ENCODE measurements around the gene RICTOR. TPM values are rescaled to one million over a fixed set of nuclear protein-coding genes. Genes with fewer than 3 reads are reported as not detected.

Gene RICTOR
- total RNA-seq, 1 experiment from 2014 or later = 21.7 TPM

- peak; percentile 18 for ATAC-seq
- peaks cover 52% of the 10 kb centered on the region for H3K79me2 ChIP-seq (ENCODE audit: insufficient read depth, low read length)
- peak overlapping the region; percentile 76 for H3K4me2 ChIP-seq (ENCODE audit: low read length)
- H3K4me3 ChIP-seq (replicated peaks in 1 of 2; ENCODE audit: low read depth in 1 of 2, low read length in 2 of 2) = peak overlapping the region; percentile 82 to 87
- BruUV-seq (replicated peaks) = no TSS peak
- ChIA-PET CTCF (no interaction called here), POLR2A (no interaction called here), RAD21 (ENCODE audit: low non-redundant PET in 1 of 2, low total read pairs in 2 of 2, uncharacterized antibody in 2 of 2, unreplicated experiment in 2 of 2) (no interaction called here)
- H4K20me1 ChIP-seq (ENCODE audit: insufficient read depth) = no peaks in the 10 kb centered on the region
- TF ChIP-seq CEBPB (IDR thresholded peaks at IDR 0.05; ENCODE audit: low read depth) (no peak), POLR2A (IDR thresholded peaks at IDR 0.05; ENCODE audit: borderline replicate concordance, extremely low read depth, insufficient read depth, insufficient read length) (no peak), EGR1 (IDR thresholded peaks at IDR 0.05; ENCODE audit: low read depth) (peak; percentile 67), SIN3A (IDR thresholded peaks at IDR 0.05; ENCODE audit: low read depth) (no peak), POLR2AphosphoS5 (IDR thresholded peaks at IDR 0.05; ENCODE audit: low read depth, low read length) (0 out of 2 replicates have a peak, but pooled peaks have one; percentile 32), SP1 (IDR thresholded peaks at IDR 0.05; ENCODE audit: low read depth) (no peak), CBX3 (IDR thresholded peaks at IDR 0.05; ENCODE audit: low read depth) (no peak)
- no peaks in the 10 kb centered on the region for H3K27me3 ChIP-seq (ENCODE audit: insufficient read depth, low read length)
- peaks cover 5 to 28% of the 10 kb centered on the region in 2 experiments; a peak in 3 of 4 replicates for H3K4me1 ChIP-seq (ENCODE audit: control insufficient read depth in 1 of 2, insufficient read depth in 2 of 2, low read length in 2 of 2)
- DNase-seq (ENCODE audit: low read depth, low spot score) = no peak
- H3K9me3 ChIP-seq (ENCODE audit: control insufficient read depth in 1 of 2, insufficient read depth in 1 of 2, low read depth in 1 of 2, low read length in 2 of 2) = no peaks in the 10 kb centered on the region
- intact Hi-C loops (cut with micrococcal nuclease) = no loop called here
- H3K27ac ChIP-seq (ENCODE audit: low read depth, low read length) = peak overlapping the region; percentile 80
- H3K9me2 ChIP-seq (ENCODE audit: insufficient read depth) = no peaks in the 10 kb centered on the region
- peak overlapping the region; percentile 77 for H3K9ac ChIP-seq (ENCODE audit: low read length)
- no peak overlapping the region for H2AFZ ChIP-seq (ENCODE audit: low read depth, low read length, poor library complexity, severe bottlenecking)
- no peaks in the 10 kb centered on the region for H3K36me3 ChIP-seq (ENCODE audit: control insufficient read depth in 1 of 2, insufficient read depth in 2 of 2, low read length in 2 of 2)
These were observed 1.1 kb downstream of the RICTOR start for GRCh38 chr5:39072925-39073766.

DNA sequence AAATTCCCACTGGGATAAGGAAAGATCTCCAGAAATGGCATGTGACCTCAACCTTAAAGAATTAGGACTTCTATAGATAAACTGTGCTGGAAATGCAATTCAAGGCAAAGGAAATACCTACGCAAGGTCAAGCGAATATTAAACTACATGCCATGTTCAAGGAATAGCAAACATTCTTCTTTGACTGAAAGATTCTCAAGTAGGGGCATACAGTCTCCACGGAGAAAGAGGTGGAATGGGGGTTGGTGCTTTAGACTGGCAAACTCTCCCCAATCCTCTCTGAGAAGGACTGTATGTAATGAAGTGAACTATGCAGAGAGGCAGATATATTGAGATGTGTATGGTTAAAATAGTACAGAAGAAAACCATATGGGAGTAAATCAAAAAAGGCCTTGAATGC is 6.1 kb downstream of the RICTOR start:
- no peak overlapping the region for H3K27ac ChIP-seq (ENCODE audit: low read depth, low read length)
- H2AFZ ChIP-seq (ENCODE audit: low read depth, low read length, poor library complexity, severe bottlenecking) = no peak overlapping the region
- no peak overlapping the region for H3K4me3 ChIP-seq (replicated peaks in 1 of 2; ENCODE audit: low read depth in 1 of 2, low read length in 2 of 2)
- ATAC-seq (no peak), DNase-seq (ENCODE audit: low read depth, low spot score) (no peak)
- peaks cover 89% of the 10 kb centered on the region for H3K79me2 ChIP-seq (ENCODE audit: insufficient read depth, low read length)
- no TSS peak for BruUV-seq (replicated peaks)
- no peaks in the 10 kb centered on the region for H3K36me3 ChIP-seq (ENCODE audit: control insufficient read depth in 1 of 2, insufficient read depth in 2 of 2, low read length in 2 of 2)
- H3K9ac ChIP-seq (ENCODE audit: low read length) = no peak overlapping the region
- H4K20me1 ChIP-seq (ENCODE audit: insufficient read depth) = no peaks in the 10 kb centered on the region
- ChIA-PET RAD21 (ENCODE audit: low non-redundant PET in 1 of 2, low total read pairs in 2 of 2, uncharacterized antibody in 2 of 2, unreplicated experiment in 2 of 2) (no interaction called here), POLR2A (no interaction called here), CTCF (no interaction called here)
- no peaks in the 10 kb centered on the region for H3K27me3 ChIP-seq (ENCODE audit: insufficient read depth, low read length)
- H3K9me2 ChIP-seq (ENCODE audit: insufficient read depth) = no peaks in the 10 kb centered on the region
- no peaks in the 10 kb centered on the region for H3K9me3 ChIP-seq (ENCODE audit: control insufficient read depth in 1 of 2, insufficient read depth in 1 of 2, low read depth in 1 of 2, low read length in 2 of 2)
- H3K4me2 ChIP-seq (ENCODE audit: low read length) = no peak overlapping the region
- H3K4me1 ChIP-seq (ENCODE audit: control insufficient read depth in 1 of 2, insufficient read depth in 2 of 2, low read length in 2 of 2) = peaks cover 0 to 4% of the 10 kb centered on the region in 2 experiments; a peak in 3 of 4 replicates
- intact Hi-C loops (cut with micrococcal nuclease) = no loop called here
- TF ChIP-seq ELF1 (IDR thresholded peaks at IDR 0.05; ENCODE audit: borderline replicate concordance, low read depth) (no peak), ZNF274 (IDR thresholded peaks at IDR 0.05; ENCODE audit: low read depth, low read length) (no peak), ZBTB33 (IDR thresholded peaks at IDR 0.05; ENCODE audit: extremely low read depth, insufficient replicate concordance, low read length) (no peak), ZFX (IDR thresholded peaks at IDR 0.05) (no peak), YY1 (IDR thresholded peaks at IDR 0.05; ENCODE audit: extremely low read depth, insufficient replicate concordance, low read depth, low read length) (no peak), SRF (IDR thresholded peaks at IDR 0.05; ENCODE audit: low read depth) (no peak), TCF7L2 (IDR thresholded peaks at IDR 0.05; ENCODE audit: borderline replicate concordance, extremely low read depth, insufficient read depth, insufficient read length) (no peak), EGR1 (IDR thresholded peaks at IDR 0.05; ENCODE audit: low read depth) (no peak)
- TF ChIP-seq, protein P1, sequence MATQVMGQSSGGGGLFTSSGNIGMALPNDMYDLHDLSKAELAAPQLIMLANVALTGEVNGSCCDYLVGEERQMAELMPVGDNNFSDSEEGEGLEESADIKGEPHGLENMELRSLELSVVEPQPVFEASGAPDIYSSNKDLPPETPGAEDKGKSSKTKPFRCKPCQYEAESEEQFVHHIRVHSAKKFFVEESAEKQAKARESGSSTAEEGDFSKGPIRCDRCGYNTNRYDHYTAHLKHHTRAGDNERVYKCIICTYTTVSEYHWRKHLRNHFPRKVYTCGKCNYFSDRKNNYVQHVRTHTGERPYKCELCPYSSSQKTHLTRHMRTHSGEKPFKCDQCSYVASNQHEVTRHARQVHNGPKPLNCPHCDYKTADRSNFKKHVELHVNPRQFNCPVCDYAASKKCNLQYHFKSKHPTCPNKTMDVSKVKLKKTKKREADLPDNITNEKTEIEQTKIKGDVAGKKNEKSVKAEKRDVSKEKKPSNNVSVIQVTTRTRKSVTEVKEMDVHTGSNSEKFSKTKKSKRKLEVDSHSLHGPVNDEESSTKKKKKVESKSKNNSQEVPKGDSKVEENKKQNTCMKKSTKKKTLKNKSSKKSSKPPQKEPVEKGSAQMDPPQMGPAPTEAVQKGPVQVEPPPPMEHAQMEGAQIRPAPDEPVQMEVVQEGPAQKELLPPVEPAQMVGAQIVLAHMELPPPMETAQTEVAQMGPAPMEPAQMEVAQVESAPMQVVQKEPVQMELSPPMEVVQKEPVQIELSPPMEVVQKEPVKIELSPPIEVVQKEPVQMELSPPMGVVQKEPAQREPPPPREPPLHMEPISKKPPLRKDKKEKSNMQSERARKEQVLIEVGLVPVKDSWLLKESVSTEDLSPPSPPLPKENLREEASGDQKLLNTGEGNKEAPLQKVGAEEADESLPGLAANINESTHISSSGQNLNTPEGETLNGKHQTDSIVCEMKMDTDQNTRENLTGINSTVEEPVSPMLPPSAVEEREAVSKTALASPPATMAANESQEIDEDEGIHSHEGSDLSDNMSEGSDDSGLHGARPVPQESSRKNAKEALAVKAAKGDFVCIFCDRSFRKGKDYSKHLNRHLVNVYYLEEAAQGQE (IDR thresholded peaks at IDR 0.05; ENCODE audit: low read depth) = no peak
